ENCODE results near the gene WFDC5.

WFDC5 gene

DNA sequence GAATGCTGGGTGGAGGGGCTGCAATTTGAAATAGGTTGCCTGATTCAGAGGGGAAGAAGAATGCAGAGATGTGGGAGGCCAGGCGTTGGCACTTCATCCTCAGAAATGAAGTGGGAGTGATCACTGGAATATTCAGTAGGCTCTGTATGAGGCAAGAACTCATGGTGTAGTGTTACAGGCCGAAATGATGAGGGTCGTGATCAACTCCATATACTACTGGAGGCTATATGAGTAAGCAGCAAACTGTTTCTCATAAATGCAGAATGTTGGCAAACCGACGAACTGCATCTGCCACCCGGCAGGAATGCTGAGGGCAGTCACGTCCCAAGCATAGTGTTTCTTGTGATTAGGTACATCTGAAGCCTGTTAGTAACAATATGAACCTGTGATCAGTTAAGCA is 26.7 kb downstream of the WFDC5 start:
- H3K27ac ChIP-seq: no peak overlapping the region
- TF ChIP-seq, protein P1, sequence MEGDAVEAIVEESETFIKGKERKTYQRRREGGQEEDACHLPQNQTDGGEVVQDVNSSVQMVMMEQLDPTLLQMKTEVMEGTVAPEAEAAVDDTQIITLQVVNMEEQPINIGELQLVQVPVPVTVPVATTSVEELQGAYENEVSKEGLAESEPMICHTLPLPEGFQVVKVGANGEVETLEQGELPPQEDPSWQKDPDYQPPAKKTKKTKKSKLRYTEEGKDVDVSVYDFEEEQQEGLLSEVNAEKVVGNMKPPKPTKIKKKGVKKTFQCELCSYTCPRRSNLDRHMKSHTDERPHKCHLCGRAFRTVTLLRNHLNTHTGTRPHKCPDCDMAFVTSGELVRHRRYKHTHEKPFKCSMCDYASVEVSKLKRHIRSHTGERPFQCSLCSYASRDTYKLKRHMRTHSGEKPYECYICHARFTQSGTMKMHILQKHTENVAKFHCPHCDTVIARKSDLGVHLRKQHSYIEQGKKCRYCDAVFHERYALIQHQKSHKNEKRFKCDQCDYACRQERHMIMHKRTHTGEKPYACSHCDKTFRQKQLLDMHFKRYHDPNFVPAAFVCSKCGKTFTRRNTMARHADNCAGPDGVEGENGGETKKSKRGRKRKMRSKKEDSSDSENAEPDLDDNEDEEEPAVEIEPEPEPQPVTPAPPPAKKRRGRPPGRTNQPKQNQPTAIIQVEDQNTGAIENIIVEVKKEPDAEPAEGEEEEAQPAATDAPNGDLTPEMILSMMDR (conservative IDR thresholded peaks at IDR 0.05): no peak

DNA sequence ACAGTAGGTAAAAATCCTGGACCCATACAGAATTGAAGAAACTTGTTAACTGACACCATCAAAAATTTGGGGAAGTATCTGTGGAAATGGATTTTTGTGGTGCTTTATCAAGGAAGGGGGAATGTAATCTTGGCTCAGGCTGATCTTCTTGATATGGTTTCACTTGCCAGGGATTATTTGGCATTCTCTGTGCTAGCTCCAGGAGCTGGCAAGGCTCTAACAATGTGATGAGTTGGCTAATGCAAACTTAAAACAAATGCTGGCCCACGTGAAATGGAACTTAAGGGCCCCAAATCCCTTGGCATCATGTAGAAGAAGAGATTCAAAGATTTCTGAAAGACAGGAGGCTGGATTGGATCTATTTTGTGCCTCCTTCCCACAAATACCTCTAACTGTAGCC is 27.2 kb downstream of the WFDC5 start:
- H3K27ac ChIP-seq: no peak overlapping the region
- TF ChIP-seq, protein P1 (conservative IDR thresholded peaks at IDR 0.05): no peak

DNA sequence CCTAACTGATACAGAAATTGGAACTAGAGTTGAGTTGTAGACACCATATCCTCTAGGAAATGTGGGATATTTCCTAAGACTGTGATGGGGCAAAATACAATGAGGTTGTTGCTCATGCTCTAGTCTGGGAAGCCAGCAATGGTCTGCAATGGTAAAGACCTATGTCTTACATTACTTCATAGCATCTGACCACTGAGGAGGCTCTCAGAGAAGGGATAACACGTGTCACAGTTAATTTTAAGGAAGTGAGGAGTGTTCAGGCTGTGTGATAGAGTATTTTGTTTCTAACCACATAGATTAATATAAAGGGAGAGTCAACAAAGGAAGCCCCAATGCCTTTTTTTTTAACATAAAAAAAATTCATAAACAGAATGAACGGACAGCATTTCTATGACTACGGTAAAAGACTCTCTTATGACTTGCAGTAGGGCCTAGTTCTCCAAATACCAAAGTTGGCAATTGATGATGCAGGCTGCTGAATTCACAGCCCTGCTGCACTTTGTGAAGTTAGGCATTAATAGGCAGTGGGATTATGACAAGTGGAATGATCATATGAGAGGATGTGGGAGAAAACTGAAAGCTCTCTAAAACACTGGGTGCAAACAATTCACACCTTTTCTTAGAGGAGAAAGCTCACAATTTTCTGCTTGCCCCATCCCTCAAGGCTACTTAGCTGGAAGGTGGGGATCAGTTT is 27.7 kb downstream of the WFDC5 start:
- no peak overlapping the region for H3K27ac ChIP-seq

DNA sequence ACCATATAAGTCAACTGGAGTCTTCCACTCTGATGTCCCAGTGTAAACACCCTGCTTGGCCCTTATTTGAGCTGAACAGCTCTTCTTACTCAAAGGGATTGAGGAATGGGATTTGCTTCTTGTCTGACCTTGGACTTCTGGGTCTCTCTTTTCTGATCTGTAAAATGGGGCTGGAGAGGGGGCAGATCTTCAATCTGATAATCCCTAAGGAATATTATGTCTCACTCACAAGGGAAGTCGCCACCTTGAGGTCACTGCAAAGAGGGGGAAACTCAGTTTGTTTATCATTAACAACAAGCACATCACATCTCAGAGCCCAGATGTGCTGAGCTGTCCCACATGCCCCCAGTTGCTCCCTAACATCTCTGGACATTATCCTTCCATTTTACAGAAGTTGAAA is 29.1 kb downstream of the WFDC5 start:
- TF ChIP-seq, protein P1 (conservative IDR thresholded peaks at IDR 0.05): no peak
- no peak overlapping the region for H3K27ac ChIP-seq

More for the DNA sequence above, 27.7 kb downstream of the WFDC5 start:
- TF ChIP-seq, protein P1 (conservative IDR thresholded peaks at IDR 0.05): no peak

DNA sequence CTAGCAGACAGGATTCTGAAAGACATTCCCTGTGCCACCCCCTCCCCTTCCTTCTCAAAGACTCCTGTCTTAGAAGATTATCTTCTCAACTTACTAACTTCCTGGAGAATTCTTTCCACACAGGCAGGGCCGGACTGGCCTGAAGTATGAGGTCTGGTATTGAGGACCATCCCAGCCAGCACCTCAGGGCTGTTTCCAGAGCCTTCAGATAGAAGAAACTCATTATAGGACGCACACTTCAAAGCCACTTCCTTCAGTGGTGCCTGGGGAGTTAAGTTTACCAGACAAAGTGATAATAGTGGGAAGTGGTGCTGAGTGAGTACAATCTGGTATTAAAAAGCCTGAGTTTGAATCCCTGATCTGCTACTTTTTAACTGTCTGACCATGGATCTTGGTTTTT is 29.7 kb downstream of the WFDC5 start:
- no peak overlapping the region for H3K27ac ChIP-seq
- TF ChIP-seq, protein P1 (conservative IDR thresholded peaks at IDR 0.05): no peak

DNA sequence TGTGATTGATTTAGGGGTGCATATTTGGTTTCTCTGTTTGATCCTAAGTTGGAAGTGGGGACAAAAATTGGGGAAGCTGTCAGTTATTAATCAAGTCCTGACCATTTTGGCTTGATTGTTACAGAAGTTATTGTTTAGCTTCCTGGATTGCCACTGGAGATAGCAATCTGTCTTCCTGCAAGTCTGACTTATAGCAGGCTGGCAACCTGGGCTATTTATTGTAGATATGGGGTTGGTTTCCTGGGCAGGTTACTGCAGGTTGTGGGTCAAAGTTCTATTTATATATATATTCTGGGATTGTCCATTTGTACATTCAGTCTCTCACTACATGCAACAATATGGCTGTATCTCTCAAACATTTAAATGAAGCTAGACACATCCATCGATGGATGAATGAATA is 31.8 kb downstream of the WFDC5 start:
- TF ChIP-seq, protein P1 (conservative IDR thresholded peaks at IDR 0.05): no peak

DNA sequence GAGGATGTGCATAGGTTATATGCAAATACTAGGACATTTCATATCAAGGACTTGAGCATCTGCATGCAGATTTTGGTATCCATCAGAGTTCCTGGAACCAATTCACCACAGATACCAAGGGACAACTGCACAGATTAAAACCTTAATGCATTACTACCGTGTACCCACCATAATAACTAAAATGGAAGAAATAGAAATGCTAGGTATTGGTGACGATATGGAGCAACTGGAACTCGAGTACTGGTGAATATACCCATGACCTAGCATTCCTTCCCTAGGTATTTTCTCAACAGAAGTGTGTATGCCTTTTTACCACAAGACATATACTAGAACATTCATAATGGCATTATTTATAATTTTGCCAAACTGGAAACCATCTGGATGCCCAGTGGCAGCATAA is 32.5 kb downstream of the WFDC5 start:
- H3K27ac ChIP-seq: no peak overlapping the region
- TF ChIP-seq, protein P1 (conservative IDR thresholded peaks at IDR 0.05): no peak

More for the DNA sequence above, 31.8 kb downstream of the WFDC5 start:
- no peak overlapping the region for H3K27ac ChIP-seq

Data from VCaP (cell line).